Islet precursor cell (in vitro differentiated cells): ENCODE measurements around the gene MOGAT3.

ENCODE experiments used
- DNase-seq: peaks from one replicate; pipeline ENCODE4 v3.0.0-alpha.2; 2018

MOGAT3 gene

GRCh38 chr7:101172005-101172853 is 28.6 kb downstream of the MOGAT3 start:
- DNase-seq, result no peak

- no peak for DNase-seq
These were observed 29.4 kb downstream of the MOGAT3 start for GRCh38 chr7:101171442-101171837.

DNA sequence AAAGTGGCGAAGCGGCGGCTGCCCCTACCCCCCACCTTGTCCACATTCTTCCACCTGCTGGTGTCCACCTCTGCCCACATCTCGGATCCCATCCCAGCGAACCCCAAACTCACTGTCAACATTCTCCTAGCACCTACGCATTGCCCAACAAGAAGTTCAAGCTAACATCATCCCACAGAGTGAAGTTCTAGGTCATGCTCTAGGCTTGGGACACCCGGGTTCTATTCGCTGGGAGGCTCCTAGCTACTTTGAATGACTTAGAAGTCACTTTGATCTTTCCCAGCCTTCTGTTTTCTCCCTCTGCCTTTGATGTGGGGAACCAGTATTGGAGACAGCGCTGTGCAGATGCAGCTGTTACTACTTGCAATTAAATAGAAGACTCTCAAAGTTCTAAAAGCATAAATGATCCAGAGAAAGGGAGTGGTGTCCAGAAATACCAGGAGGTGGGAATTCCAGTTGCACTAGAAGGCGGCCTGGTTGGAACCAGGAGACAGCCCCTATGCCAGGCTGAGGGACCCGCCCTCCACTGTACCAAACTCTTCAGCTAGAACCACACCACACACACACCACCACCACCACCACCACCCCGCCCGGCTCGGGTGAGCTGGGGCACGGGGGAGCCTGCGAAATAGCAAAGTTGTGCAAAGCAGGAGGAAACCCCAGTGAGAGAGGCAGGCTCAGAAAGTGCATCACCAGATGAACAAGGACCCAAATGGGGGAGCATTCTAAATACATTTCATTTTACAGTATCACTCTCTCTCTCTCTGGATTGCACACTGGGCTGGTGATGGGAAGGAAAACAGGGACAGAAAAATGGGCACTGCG is 30.0 kb downstream of the MOGAT3 start:
- no peak for DNase-seq

- peak; percentile 85 for DNase-seq
These were observed 30.8 kb downstream of the MOGAT3 start for GRCh38 chr7:101169838-101170551.

DNA sequence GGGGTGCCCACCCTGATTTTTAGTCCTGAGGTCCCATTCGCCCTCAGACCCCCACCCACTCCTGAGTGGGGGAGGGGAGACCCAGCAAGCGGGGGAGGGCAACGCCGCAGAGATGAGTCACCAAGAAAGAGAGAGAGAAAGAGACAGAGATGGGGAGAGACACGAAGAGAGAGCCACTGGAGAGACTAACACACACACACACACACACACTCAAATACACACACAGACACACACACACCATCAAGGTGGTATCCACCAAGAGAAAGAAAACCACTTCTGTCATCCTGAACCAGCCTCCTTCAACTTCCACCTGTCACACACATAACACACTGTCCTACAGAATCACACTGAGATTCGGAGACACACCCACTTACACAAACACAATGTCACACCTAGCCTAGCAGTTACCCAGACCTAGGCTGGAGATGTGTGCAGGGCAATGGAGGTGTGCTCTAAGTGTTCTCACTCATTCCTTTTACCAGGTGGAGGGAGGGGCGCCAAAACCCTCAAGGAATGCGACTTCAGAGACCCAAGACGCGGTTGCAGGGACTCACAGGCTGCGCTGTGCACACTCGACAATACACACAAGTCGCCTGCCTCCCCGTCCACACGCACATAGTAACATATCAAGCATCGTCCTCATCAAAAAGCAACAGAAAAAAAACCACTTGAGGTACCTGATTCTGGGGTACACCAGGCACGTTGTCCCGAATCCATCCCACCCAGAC is 31.6 kb downstream of the MOGAT3 start:
- no peak for DNase-seq

DNA sequence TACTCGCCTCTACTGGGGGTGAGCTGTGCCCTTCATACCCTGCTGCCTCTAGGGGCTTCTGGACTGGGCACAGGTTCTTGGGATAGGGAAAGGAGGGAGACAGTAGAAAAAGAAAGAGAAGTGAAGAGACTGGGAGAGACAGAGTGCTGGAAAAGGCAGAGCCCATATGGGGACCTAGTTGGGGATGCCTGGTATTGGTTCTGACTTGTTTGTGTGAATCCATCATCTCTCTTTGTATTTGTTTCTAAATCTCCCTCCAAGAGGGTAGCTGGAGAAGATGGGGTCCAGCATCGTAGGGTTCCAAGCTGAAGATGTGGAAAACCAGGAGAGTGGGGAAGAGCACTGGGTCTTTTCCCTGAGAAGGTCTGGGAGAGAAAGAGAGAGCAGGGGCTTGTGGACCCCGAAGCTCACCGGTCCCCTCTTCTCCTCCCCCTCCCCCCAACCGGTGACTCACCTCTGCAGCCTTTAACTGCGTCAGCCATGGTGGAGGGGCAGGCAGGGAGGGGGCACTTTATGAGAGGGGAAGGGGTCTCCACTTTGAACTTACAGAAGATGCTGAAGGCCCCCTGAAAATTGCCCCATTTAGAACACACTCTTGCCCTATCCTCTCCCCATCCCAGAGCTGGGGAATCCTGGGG is 32.3 kb downstream of the MOGAT3 start:
- DNase-seq, result no peak

DNA sequence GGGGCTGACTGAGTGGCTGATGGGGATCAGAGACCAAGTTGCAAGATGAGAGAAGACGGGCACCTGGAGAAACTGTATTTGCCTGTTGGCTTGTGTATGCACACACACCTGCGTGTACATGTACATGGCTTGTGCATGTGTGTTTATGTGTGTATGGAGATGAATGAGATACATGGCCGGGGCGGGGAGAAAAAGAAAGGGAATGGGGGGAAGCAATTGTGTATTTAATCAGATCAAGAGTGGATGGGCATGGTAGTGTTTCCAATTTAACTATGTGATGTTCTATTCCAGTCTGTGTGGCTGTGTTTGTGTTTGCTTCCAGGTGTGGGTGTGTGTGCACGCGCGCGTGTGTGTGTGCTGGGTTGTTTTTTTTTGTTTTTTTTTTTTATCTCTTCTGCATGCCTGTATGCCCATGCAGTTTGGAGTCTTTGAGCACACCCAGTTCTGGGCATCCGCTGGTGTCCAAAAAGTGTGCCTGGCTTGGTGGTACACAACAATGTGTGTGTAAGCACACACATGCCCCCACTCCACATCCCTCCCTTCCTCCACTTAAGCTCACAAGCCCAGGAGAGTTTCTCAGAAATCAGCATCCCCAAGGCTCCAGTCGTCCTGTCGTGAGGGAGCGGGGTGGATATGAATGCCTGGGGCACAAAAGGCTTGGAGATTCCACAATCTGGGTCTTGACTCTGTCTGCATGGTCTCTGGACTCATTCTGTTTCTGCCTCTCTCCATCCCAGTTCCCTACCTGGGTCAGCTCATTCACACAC is 33.0 kb downstream of the MOGAT3 start:
- peak; percentile 72 for DNase-seq

GRCh38 chr7:101166909-101167644 is 33.8 kb downstream of the MOGAT3 start:
- peak; percentile 92 for DNase-seq

GRCh38 chr7:101166648-101166908 is 34.3 kb downstream of the MOGAT3 start:
- DNase-seq, result no peak

GRCh38 chr7:101165958-101166647 is 34.7 kb downstream of the MOGAT3 start:
- peak; percentile 76 for DNase-seq

DNA sequence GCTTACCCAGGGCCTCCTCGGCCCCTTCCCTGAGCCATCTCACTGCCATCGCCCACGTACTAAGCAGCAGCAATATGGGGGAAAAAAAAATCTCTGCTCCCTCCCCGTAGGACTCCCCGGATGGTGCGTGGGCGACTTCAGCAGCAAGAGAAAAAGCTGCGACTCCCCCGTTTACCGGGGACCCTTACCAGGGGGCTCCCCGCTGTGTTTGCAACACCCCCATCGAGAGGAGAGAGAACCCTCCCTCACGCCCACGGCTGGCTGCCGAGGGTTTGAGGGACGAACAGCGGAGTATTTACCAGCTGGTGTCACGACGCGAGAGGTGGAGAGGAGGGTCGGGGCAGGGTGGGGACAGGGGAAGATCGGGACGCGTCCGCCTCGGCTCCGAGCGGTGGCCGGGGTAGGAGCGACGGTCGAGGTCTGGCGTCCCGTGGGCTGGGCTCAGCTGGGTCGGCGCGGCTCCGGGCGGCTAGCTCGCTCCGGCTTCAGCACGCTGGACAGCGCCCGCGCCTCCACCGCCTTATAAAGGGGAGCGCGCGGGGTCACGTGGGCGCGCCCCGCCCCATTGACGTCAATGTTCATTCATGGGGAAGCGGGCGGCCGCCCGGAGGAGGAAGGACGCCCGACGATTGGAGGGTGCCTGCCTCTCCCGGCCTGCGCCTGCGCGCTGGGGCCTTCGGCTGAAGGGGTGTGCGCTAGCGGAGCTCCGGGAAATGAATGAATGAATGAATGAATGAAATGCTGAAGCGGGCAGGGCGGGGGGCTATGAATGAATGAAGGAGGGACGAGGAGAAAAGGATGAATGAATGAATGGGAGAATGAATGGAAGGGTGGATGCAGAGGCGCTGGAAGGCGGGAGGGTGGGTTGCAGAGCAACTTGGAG is 35.5 kb downstream of the MOGAT3 start, which contains the start of gene VGF:
TSS of gene VGF (minus strand) at position 495 of the 883 bp plus-strand sequence. CDS start 726 bp downstream, outside the sequence.
- DNase-seq, result peak; percentile 97

- DNase-seq, result peak; percentile 91
These were observed 36.6 kb downstream of the MOGAT3 start for GRCh38 chr7:101164071-101164840.

GRCh38 chr7:101163279-101164070 is 37.4 kb downstream of the MOGAT3 start:
- peak; percentile 83 for DNase-seq

- DNase-seq, result peak; percentile 90
These were observed 38.1 kb downstream of the MOGAT3 start for GRCh38 chr7:101162551-101163278.

- DNase-seq, result peak; percentile 90
These were observed 39.0 kb downstream of the MOGAT3 start for GRCh38 chr7:101161692-101162471.

DNA sequence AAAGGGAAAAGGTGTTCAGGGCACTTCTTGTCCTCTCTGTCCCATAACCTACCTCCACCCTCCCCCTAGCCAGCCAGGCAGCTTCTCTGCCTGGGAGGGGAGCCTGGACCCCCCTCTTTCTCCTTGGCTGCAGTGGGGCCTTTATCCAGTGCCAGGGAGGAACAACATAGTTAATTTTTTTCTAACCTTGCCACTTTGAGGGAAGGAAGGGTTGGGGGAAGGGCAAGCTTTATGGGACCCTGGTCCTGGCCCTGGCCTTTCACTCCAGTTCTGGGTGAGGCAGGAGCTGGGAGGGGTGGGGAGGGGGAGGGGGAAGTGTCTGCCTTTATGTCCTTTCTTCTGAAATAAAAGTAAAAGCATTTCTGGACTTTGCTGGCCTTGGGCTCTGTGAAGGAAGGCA is 39.9 kb downstream of the MOGAT3 start:
- no peak for DNase-seq
